Tibial artery (tissue), 4 donors: Measurements from ENCODE around the gene ARHGEF28.

Experiments
- DNase-seq, 2 donors: peaks; one replicate each; pipeline ENCODE4 v3.0.0-alpha.2; 2019
- H3K27ac ChIP-seq, 2 donors: fragments of 200-600 bp; sonication (generic) in 1 of 2; 1 replicate in 1 of 2; 2 replicates in 1 of 2; pipeline ENCODE4 v1.5.1; 2018 to 2019; ENCODE audit warnings: mild to moderate bottlenecking in 1 of 2
- H3K27me3 ChIP-seq, 2 donors: fragments of 200-600 bp; sonication (generic) in 1 of 2; one replicate each; pipeline versions ENCODE4 v1.5.1 to v1.6.0; 2016 to 2019
- H3K36me3 ChIP-seq, 3 donors: fragments of 200-600 bp; sonication (generic) in 2 of 3; one replicate each; pipeline ENCODE4 v1.5.1; 2016 to 2019; ENCODE audit warnings: mild to moderate bottlenecking in 2 of 3
- H3K4me1 ChIP-seq, 4 donors: fragments of 200-600 bp; sonication (generic) in 2 of 4; 1 replicate in 3 of 4; 2 replicates in 1 of 4; pipeline ENCODE4 v1.5.1; 2016 to 2019
- H3K4me3 ChIP-seq, 2 donors: fragments of 200-600 bp; sonication (generic) in 1 of 2; 1 replicate in 1 of 2; 2 replicates in 1 of 2; pipeline ENCODE4 v1.5.1; 2018 to 2019; ENCODE audit warnings: mild to moderate bottlenecking in 2 of 2
- H3K9me3 ChIP-seq, 3 donors: fragments of 200-600 bp; sonication (generic) in 1 of 3; one replicate each; pipeline ENCODE4 v1.5.1; 2016 to 2019
- intact Hi-C: fragments of 100-400 bp; cut with DNase I; formaldehyde crosslinking; loops from one replicate; pipeline ENCODE4 v1.15.0; 2023; ENCODE audit warnings: low total_unique reads
- TF ChIP-seq, protein P1 (sequence below), 2 experiments: fragments of 200-600 bp in 1 of 2; fragments of 450-650 bp in 1 of 2; IDR thresholded peaks; one replicate each; pipeline ENCODE4 v1.5.1; 2017 to 2019; ENCODE audit warnings: antibody characterized with exemption in 2 of 2, mild to moderate bottlenecking in 1 of 2, moderate library complexity in 1 of 2

The ARHGEF28 gene

GRCh38 chr5:73702951-73703350, 77.0 kb downstream of the ARHGEF28 start:
- H3K4me1 ChIP-seq, result no peaks in the 10 kb centered on the region
- DNase-seq, result no peak
- TF ChIP-seq, protein P1, sequence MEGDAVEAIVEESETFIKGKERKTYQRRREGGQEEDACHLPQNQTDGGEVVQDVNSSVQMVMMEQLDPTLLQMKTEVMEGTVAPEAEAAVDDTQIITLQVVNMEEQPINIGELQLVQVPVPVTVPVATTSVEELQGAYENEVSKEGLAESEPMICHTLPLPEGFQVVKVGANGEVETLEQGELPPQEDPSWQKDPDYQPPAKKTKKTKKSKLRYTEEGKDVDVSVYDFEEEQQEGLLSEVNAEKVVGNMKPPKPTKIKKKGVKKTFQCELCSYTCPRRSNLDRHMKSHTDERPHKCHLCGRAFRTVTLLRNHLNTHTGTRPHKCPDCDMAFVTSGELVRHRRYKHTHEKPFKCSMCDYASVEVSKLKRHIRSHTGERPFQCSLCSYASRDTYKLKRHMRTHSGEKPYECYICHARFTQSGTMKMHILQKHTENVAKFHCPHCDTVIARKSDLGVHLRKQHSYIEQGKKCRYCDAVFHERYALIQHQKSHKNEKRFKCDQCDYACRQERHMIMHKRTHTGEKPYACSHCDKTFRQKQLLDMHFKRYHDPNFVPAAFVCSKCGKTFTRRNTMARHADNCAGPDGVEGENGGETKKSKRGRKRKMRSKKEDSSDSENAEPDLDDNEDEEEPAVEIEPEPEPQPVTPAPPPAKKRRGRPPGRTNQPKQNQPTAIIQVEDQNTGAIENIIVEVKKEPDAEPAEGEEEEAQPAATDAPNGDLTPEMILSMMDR (IDR thresholded peaks at IDR 0.05), result no peak

DNA sequence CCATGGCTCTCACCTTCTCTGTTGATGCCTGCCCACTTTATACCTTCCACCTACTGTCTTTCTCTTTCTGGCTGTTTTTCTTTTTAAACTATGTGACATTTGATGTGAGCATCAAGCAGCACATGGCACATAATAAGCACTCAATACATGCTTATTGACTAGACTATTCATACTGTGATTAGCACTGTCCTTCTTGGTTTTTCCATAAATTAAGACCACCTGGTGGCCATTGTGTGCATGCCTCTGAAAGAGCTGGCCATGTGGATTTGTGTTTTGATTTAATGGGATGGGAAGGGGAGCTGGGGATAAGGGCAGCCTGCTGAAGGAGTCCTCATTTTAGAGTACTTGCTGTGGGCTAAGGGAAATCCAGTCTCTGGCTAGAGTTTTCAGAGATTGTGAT, 79.4 kb downstream of the ARHGEF28 start:
- H3K9me3 ChIP-seq, result peaks cover 0 to 11% (median 0%) of the 10 kb centered on the region in 3 donors
- no peaks in the 10 kb centered on the region for H3K36me3 ChIP-seq
- H3K4me3 ChIP-seq, result no peak overlapping the region
- intact Hi-C loops, result no loop called here
- TF ChIP-seq, protein P1 (IDR thresholded peaks at IDR 0.05), result no peak
- no peak overlapping the region for H3K27ac ChIP-seq
- H3K4me1 ChIP-seq, result no peaks in the 10 kb centered on the region
- no peaks in the 10 kb centered on the region for H3K27me3 ChIP-seq
- no peak for DNase-seq

More at GRCh38 chr5:73702951-73703350, 77.0 kb downstream of the ARHGEF28 start:
- Histone ChIP-seq H3K27me3 (no peaks in the 10 kb centered on the region), H3K27ac (no peak overlapping the region), H3K4me3 (no peak overlapping the region), H3K36me3 (no peaks in the 10 kb centered on the region), H3K9me3 (no peaks in the 10 kb centered on the region)
- intact Hi-C loops, result no loop called here

DNA sequence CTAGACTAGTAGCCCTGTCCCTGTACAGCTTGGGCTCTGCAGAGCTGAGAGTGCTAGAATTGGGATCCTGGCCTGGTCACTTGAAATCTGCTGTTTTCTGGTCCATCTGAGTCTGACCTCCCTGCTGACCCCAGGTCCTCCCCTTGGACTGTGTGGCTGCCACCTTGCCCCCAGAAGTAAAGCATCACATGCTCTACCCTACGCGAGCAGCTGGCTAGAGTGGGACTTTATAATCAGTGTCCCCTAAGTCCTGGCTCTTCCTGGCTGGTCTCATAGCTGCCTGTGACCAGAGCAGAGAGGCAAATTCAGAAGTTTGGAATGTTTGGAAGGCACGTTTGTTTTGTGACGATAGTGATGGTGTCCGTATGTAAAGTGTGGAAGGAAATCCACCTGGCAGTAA, 81.0 kb downstream of the ARHGEF28 start:
- intact Hi-C loops, result no loop called here
- TF ChIP-seq, protein P1 (IDR thresholded peaks at IDR 0.05), result no peak
- H3K27me3 ChIP-seq, result no peaks in the 10 kb centered on the region
- no peak for DNase-seq
- no peak overlapping the region for H3K4me3 ChIP-seq
- peaks cover 0 to 11% (median 0%) of the 10 kb centered on the region in 3 donors for H3K9me3 ChIP-seq
- H3K27ac ChIP-seq, result peak overlapping the region in 1 of 2 donors; percentile 36
- no peaks in the 10 kb centered on the region for H3K4me1 ChIP-seq
- no peaks in the 10 kb centered on the region for H3K36me3 ChIP-seq

- Histone ChIP-seq H3K27ac (no peak overlapping the region), H3K4me1 (no peaks in the 10 kb centered on the region), H3K4me3 (no peak overlapping the region), H3K9me3 (peaks cover 0 to 11% (median 0%) of the 10 kb centered on the region in 3 donors), H3K36me3 (no peaks in the 10 kb centered on the region), H3K27me3 (no peaks in the 10 kb centered on the region)
- no peak for DNase-seq
- intact Hi-C loops, result no loop called here
- TF ChIP-seq, protein P1 (IDR thresholded peaks at IDR 0.05), result no peak
Observed at GRCh38 chr5:73709536-73710129, 83.6 kb downstream of the ARHGEF28 start.

DNA sequence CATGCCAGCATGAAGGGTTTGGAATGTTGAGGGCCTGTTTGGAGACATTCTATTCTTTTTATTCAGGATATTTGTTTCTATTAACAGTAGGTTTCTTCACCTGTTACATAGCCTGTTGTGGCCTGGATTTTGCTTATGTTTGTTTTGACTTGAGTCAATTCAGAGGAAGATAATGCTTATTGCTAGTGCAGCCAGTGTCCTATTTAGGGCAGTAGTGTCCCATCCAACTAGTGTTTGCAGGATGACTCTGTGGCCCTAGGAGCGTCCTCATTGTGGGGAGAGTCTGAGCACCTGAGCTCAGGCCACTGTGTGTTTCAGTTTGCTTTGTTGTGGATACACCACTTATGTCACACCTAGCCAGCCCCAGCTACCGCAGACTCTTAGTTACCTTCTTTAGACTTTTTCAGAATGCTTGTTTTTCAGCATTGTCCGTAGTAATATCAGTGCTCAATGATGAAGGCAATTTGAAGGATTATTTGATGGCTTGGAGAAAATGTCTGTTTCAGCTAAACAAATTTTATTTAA, 90.3 kb downstream of the ARHGEF28 start:
- Histone ChIP-seq H3K36me3 (no peaks in the 10 kb centered on the region), H3K27ac (no peak overlapping the region), H3K9me3 (no peaks in the 10 kb centered on the region), H3K4me3 (no peak overlapping the region), H3K27me3 (no peaks in the 10 kb centered on the region), H3K4me1 (no peaks in the 10 kb centered on the region)
- TF ChIP-seq, protein P1 (IDR thresholded peaks at IDR 0.05), result no peak
- intact Hi-C loops, result no loop called here
- no peak for DNase-seq
